Stimulated activated CD4-positive, alpha-beta T cell treated with anti-CD3 and anti-CD28 coated beads, Interleukin-12 subunit alpha, Interleukin-12 subunit beta, amount 100 ng/mL, for 4 hours (primary cell): ENCODE data around the gene PXDN.

Source experiments
- DNase-seq: peaks from one replicate; pipeline ENCODE4 v3.0.0-alpha.2; 2020

PXDN gene

GRCh38 chr2:1751767-1752725 lies 7.7 kb upstream of the PXDN start:
- no peak for DNase-seq

- DNase-seq = peak; percentile 39
Observed at GRCh38 chr2:1750933-1751766, 6.8 kb upstream of the PXDN start.

GRCh38 chr2:1750270-1750932 lies 6.1 kb upstream of the PXDN start:
- no peak for DNase-seq

- no peak for DNase-seq
Observed at GRCh38 chr2:1749489-1750119, 5.3 kb upstream of the PXDN start.

DNA sequence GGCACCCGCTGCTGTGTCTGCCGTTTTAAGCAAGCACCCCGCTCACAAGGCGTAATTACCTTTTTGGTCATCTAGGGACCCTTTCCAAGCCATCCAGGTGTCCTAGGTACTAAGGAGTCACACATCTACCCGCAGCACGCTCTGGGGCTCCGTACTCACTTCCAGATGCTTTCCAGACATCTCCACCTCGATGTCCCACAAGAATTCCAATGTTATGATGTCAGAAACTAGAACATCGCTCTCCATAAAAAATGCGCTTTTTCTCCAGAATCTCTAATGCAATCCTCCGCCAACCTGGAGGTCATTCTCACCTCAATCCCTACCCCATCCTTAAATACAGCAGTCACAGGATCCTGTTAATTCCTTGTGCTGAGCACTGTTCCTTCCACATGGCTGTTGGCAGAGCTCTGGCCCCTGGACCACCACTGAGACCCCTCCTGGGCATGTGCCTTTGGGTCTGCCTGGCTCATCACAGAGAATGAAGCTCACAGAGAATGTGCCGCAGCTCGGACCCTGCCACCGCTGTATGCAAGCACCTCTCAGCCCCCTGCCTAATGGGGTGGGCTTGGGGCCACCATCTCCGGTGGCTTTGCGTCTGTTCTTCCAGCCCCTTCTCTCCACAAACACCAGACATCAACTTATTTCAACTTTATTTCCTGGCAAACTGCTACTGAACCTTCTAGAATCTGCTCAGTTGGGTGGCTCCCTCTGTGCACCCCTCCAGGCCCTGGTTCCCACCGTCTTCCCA lies 4.6 kb upstream of the PXDN start:
- DNase-seq = no peak

- no peak for DNase-seq
Observed at GRCh38 chr2:1748176-1748740, 3.9 kb upstream of the PXDN start.

DNA sequence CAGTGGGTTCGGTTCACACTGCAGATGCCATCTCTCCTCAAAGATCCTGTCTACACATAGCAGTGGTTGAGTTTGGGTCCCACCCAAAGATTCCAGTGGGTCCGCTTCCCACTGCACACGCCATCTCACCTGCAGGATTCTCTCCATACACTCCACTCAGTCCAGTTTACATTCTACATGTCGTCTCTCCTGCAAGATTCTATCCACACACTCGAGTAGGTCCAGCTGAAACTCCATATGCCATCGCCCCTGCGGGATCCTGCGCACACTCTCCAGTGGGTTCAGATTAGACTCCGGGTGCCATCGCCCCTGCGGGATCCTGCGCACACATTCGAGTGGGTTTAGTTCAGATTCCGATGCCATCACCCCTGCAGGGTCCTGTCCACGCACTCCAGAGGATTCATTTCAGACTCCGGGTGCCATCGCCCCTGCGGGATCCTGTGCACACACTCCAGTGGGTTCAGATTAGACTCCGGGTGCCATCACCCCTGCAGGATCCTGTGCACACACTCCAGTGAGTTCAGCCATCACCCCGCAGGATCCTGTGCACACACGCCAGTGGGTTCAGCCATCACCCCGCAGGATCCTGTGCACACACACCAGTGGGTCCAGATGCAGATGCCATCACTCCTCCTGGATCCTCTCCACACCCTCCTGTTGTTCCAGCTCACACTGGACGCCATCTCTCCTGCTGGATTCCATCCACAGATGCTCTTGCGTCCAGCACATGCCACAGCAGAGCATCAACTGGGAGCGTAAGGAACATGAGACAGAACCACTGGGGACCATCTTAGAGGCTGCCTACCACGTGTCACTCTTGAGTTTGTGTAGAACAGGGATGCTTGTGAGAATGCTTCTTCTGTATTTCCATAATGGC lies 3.0 kb upstream of the PXDN start:
- DNase-seq = no peak

- no peak for DNase-seq
Observed at GRCh38 chr2:1746174-1747064, 2.1 kb upstream of the PXDN start.

DNA sequence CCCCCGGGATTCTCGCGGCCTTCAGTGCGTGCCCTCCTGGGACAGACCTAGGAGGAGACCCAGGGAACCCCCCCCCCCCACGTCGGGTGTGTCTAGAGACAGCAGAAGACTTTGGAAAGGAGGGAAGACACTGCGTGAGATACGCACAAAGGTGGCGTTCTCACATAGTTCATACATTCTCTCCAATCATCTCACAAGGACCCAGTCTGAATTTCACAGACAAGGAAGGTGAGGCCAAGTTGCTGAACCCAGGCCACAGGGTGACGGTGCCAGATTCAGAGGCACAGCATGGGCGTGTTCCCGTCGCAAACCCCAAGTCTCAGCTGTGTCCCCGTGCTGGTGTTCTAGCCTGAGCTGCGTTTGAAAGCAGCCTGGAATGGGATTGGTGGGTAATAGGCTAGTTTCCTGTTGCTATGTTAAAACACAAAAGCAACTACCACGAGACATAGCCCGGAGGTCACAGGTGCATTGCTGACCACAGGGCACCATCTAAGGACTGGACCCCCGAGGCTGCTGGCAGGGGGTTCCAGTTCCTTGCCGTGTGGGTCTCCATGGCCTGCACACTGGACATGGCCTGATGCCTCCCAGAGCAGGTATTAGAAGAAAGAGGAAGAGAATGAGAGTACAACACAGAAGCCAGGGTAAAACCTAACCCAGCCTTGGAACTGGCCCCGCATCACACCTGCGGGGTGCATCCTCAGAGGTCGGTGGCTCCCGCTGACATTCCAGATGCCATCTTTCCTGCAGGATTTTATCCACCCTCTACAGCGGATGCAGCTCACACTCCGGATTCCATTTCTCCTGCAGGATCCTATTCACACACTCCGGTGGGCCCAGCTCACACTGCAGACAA lies 1.1 kb upstream of the PXDN start:
- DNase-seq = no peak

GRCh38 chr2:1744151-1744445 lies 217 bp downstream of the PXDN start:
- no peak for DNase-seq

GRCh38 chr2:1743396-1744150 lies 742 bp downstream of the PXDN start:
- no peak for DNase-seq

GRCh38 chr2:1742681-1743395 lies 1.5 kb downstream of the PXDN start:
- DNase-seq = no peak

GRCh38 chr2:1742301-1742680 lies 2.0 kb downstream of the PXDN start:
- no peak for DNase-seq

DNA sequence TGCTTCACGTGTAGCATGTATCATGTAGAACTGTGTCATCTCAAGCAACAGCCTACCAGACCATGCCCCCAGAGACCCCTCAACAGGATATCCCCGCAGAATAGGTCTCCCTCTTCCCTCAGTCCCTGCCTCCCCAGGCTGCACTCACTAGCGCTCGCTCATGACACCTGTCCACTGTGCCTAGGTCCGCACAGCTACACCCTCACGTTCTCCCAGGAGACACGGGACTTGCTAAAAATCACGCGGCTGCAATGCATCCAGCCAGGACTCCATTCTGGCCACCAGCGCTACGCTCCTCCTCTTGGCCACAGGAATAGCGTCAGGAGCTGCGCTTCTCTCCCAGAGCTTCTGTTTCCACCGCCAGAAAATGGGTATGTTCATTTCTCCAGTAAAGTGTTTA lies 2.5 kb downstream of the PXDN start:
- no peak for DNase-seq

- no peak for DNase-seq
Observed at GRCh38 chr2:1740716-1741589, 3.4 kb downstream of the PXDN start.

DNA sequence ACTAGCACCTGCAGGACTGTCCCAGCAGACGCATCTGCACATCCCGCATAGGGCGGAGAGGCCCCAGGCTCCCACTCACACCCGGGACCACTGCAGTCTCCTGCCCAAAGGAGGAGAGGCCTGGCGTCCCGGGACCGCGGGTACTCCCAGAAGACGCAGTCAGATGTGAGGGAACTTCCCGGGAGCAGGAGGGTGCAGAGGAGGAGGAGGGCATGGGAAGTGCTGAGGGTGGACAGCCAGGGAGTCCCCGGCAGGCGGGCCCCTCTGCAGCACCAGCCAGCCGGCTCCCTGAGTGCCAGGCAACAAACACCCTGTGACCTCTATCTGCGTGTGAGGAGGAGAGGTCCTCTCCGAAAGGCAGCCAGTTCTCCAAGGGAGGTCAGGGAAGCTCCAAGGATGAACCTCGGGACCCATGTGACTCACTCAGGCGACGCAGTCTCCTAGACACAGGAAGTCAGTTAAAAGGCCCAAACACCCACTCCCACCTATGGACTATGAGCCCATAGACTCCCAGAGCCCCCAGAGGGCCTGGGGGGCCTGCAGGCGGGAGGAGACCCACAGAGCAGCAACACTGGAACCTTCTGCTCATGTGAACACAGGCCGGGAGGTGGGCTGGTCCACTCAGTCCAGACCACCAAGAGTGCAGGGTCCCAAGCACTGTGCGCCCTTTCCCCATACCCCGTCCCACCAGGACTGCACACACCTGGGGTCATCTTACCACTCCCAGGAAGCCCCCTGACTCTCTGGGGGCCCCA lies 4.2 kb downstream of the PXDN start:
- no peak for DNase-seq
